KMS-11 (cell line): Measurements from ENCODE around the gene ZNF827.

ENCODE experiments used
- H2AFZ ChIP-seq: fragments of 200-600 bp; sonication (generic); 2 replicates; pipeline ENCODE4 v1.6.1; 2016; ENCODE audit warnings: antibody characterized with exemption, mixed run types, low read depth
- H3K27ac ChIP-seq: fragments of 200-600 bp; sonication (generic); 2 replicates; pipeline ENCODE4 v1.6.1; 2016; ENCODE audit warnings: mild to moderate bottlenecking, mixed run types
- H3K27me3 ChIP-seq: fragments of 200-600 bp; sonication (generic); 2 replicates; pipeline ENCODE4 v1.6.1; 2017; ENCODE audit warnings: mild to moderate bottlenecking, low read depth, mixed run types, moderate library complexity; ENCODE audit not compliant: insufficient read depth
- H3K36me3 ChIP-seq: fragments of 200-600 bp; sonication (generic); 2 replicates; pipeline ENCODE4 v1.6.1; 2017; ENCODE audit warnings: mild to moderate bottlenecking, mixed run types; ENCODE audit not compliant: insufficient read depth
- H3K4me1 ChIP-seq: fragments of 200-600 bp; sonication (generic); 2 replicates; pipeline ENCODE4 v1.6.1; 2016; ENCODE audit warnings: mild to moderate bottlenecking, low read depth, mixed run types; ENCODE audit not compliant: poor library complexity, severe bottlenecking
- H3K4me2 ChIP-seq: fragments of 200-600 bp; sonication (generic); 2 replicates; pipeline ENCODE4 v1.7.0; 2016; ENCODE audit warnings: mild to moderate bottlenecking, mixed run types
- H3K4me3 ChIP-seq: fragments of 200-600 bp; sonication (generic); IDR thresholded peaks from 2 replicates; pipeline ENCODE4 v1.6.1; 2017; ENCODE audit warnings: low read depth, low read length, mixed read lengths; ENCODE audit not compliant: insufficient read depth
- H3K79me2 ChIP-seq: fragments of 200-600 bp; sonication (generic); 2 replicates; pipeline ENCODE4 v1.6.1; 2016; ENCODE audit warnings: low read depth, mixed run types; ENCODE audit not compliant: insufficient read depth
- H3K9ac ChIP-seq: fragments of 200-600 bp; sonication (generic); 2 replicates; pipeline ENCODE4 v1.6.1; 2016; ENCODE audit warnings: mild to moderate bottlenecking, mixed run types
- H4K20me1 ChIP-seq: fragments of 200-600 bp; sonication (generic); 2 replicates; pipeline ENCODE4 v1.6.1; 2016; ENCODE audit warnings: mild to moderate bottlenecking, mixed run types; ENCODE audit not compliant: insufficient read depth
- TF ChIP-seq, protein P1 (sequence below): fragments of 200-600 bp; sonication (generic); conservative IDR thresholded peaks from 2 replicates; pipeline ENCODE4 v1.6.1; 2017; ENCODE audit warnings: low read depth, mild to moderate bottlenecking, antibody characterized with exemption, low read length, moderate library complexity, mixed read lengths

Gene ZNF827

DNA sequence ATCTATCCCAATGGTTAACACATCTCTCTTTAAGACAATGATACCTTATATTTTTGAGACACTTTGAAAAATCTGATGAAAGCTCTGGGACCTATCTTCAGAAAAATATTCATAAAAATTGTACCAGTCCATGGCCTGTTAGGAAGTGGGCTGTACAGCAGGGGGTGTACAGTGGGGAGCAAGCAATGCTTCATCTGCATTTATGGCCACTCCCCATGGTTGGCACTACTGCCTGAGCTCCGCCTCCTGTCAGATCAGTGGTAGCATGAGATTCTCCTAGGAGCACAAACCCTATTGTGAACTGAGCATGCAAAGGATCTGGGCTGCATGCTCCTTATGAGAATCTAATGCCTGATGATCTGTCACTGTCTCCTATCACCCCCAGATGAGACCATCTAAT lies 216.1 kb downstream of the ZNF827 start:
- no peak overlapping the region for H3K4me2 ChIP-seq
- no peak overlapping the region for H2AFZ ChIP-seq
- no peak overlapping the region for H3K9ac ChIP-seq
- TF ChIP-seq, protein P1, sequence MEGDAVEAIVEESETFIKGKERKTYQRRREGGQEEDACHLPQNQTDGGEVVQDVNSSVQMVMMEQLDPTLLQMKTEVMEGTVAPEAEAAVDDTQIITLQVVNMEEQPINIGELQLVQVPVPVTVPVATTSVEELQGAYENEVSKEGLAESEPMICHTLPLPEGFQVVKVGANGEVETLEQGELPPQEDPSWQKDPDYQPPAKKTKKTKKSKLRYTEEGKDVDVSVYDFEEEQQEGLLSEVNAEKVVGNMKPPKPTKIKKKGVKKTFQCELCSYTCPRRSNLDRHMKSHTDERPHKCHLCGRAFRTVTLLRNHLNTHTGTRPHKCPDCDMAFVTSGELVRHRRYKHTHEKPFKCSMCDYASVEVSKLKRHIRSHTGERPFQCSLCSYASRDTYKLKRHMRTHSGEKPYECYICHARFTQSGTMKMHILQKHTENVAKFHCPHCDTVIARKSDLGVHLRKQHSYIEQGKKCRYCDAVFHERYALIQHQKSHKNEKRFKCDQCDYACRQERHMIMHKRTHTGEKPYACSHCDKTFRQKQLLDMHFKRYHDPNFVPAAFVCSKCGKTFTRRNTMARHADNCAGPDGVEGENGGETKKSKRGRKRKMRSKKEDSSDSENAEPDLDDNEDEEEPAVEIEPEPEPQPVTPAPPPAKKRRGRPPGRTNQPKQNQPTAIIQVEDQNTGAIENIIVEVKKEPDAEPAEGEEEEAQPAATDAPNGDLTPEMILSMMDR = no peak
- no peaks in the 10 kb centered on the region for H4K20me1 ChIP-seq
- H3K79me2 ChIP-seq = no peaks in the 10 kb centered on the region
- H3K36me3 ChIP-seq = no peaks in the 10 kb centered on the region
- no peak overlapping the region for H3K27ac ChIP-seq
- H3K27me3 ChIP-seq = no peaks in the 10 kb centered on the region
- no peaks in the 10 kb centered on the region for H3K4me1 ChIP-seq
- no peak overlapping the region for H3K4me3 ChIP-seq

DNA sequence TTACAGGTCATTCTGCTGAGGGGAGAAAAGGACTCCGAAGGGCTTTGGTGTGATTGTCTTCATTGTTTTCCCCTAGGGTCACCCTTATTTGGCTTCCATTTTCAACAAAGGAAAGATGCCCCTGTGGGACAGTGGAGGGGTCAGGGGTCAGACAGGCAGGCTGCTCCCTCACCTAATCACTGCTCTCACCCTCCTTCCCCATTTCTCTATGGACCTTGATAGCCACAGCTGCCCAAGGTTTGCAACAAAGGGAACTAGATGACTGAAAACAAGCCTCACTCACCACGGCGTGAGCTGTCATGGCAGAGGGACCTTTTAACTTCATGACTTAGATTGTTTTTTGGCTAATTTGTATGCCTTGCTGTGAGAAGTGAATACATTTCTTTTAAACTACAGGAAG lies 218.0 kb downstream of the ZNF827 start:
- no peak overlapping the region for H2AFZ ChIP-seq
- H3K9ac ChIP-seq = no peak overlapping the region

DNA sequence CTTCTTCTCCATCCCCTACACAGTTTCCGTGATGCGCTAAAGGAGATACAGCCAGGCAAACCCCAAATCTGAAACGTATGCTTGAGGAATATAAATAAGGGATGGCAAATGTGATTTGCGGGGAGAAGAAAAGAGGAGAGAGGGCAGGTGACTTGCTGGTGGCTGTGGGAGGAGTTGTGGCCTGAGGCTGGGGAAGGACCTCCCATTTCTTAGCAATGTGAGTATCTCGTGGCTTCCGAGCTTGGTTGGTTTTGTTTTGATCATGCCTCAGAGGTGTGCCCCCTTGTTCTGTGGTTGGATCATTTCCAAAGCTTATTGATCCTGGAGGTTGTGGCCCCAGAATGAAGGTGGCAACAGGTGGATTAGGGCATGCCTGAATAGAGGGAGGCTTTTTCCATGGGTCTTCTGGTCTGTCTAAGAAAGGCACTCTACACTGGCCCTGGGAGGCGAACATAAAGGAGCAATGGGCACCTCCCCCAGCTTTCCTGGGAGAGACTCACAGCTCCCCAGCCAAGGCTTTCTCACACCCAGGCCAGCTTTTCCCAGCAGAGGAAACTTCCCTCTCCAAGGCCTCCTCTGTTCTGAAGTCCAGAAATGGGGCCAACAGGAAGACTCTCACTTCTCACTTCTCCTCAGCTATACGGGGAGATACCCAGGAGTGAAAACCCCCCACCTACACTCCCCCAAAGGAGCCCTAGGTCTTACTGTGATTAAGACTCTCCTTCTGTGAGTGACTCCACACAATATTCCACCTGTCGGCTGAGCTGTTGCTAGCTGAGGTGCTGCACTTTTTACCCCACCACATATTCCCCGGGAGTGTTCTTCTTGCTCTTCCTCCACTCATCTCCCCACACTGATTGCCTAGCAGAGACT lies 218.6 kb downstream of the ZNF827 start:
- Histone ChIP-seq H3K27me3 (no peaks in the 10 kb centered on the region), H3K36me3 (no peaks in the 10 kb centered on the region), H3K4me1 (no peaks in the 10 kb centered on the region), H3K4me2 (no peak overlapping the region), H3K4me3 (no peak overlapping the region), H3K79me2 (no peaks in the 10 kb centered on the region), H3K27ac (no peak overlapping the region), H3K9ac (no peak overlapping the region), H2AFZ (no peak overlapping the region), H4K20me1 (no peaks in the 10 kb centered on the region)
- TF ChIP-seq, protein P1 = no peak

More for the DNA sequence above, 218.0 kb downstream of the ZNF827 start:
- Histone ChIP-seq H3K36me3 (no peaks in the 10 kb centered on the region), H3K79me2 (no peaks in the 10 kb centered on the region), H3K27ac (no peak overlapping the region), H3K4me3 (no peak overlapping the region), H4K20me1 (no peaks in the 10 kb centered on the region), H3K27me3 (no peaks in the 10 kb centered on the region), H3K4me1 (no peaks in the 10 kb centered on the region), H3K4me2 (no peak overlapping the region)
- TF ChIP-seq, protein P1 = no peak

DNA sequence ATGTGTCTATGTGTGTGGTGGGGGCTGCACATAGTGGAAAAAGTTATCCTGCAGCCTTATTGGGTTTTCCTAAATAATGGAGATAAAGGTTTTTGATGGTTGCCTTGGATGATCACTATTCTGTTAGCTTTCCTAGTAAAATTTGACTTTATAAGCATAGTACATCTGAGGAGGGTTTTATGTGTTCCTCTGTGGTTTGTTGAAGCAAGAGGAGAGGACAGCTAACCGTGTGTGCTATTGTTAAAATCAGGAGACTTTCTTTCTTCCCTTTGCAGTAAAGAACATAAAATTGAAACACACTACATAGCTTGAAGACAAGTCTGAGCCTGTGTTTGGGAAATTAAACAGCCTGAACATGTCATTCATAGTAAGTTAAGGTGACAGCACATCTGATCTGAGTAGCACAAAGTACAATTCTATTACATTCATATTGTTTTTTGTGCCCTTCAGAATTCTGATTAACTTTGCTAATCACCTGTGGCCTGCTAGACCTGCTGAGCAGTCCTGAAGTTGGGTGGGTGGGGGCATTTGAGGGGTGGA lies 221.9 kb downstream of the ZNF827 start:
- TF ChIP-seq, protein P1 = no peak
- H3K36me3 ChIP-seq = no peaks in the 10 kb centered on the region
- no peak overlapping the region for H3K27ac ChIP-seq
- no peak overlapping the region for H3K4me3 ChIP-seq
- no peak overlapping the region for H2AFZ ChIP-seq
- no peaks in the 10 kb centered on the region for H3K27me3 ChIP-seq
- no peaks in the 10 kb centered on the region for H3K4me1 ChIP-seq
- no peak overlapping the region for H3K4me2 ChIP-seq
- no peaks in the 10 kb centered on the region for H4K20me1 ChIP-seq
- H3K79me2 ChIP-seq = no peaks in the 10 kb centered on the region
- H3K9ac ChIP-seq = no peak overlapping the region
